Endothelial cell of umbilical vein (primary cell): ENCODE measurements around the gene DGKB. TPM values are rescaled to one million over a fixed set of nuclear protein-coding genes. Genes with fewer than 3 reads are reported as not detected.

ENCODE experiments used
- BruUV-seq: library from RNA; stranded (reverse); fragments of 400-500 nt; replicated peaks from 2 replicates; lab custom pipeline; 2021; lab: Mats Ljungman, UMichigan
- CTCF ChIA-PET: fragments of 300-600, 350-600 bp; sonication (Branson Sonifier 250); formaldehyde crosslinking; loops from one replicate; lab custom pipeline; 2021; ENCODE audit warnings: antibody characterized with exemption, inconsistent platforms; lab: Charles Lee
- POLR2A ChIA-PET: fragments of 300-600, 350-600 bp; sonication (Branson Sonifier 250); formaldehyde crosslinking; loops from one replicate; lab custom pipeline; 2021; ENCODE audit warnings: antibody characterized with exemption, inconsistent platforms; lab: Charles Lee
- DNase-seq: peaks from one replicate; pipeline ENCODE4 v3.0.0-alpha.2; 2011; ENCODE audit warnings: low read depth, low spot score
- FAIRE-seq: peaks from 2 replicates; lab custom pipeline; 2011; peaks lifted over from hg19 to GRCh38; lab: Jason Lieb, UNC
- H2AFZ ChIP-seq: 2 replicates; pipeline ENCODE4 v1.6.0; 2012; ENCODE audit warnings: low read depth, low read length, control low read depth, inconsistent platforms
- H3K27ac ChIP-seq: 2 replicates; pipeline ENCODE4 v1.5.1; 2011; ENCODE audit warnings: low read depth, mild to moderate bottlenecking, control low read depth, low read length, moderate library complexity; ENCODE audit not compliant: insufficient read depth
- H3K27me3 ChIP-seq, 2 experiments: 2 replicates each; pipeline versions ENCODE4 v1.6.0 to v1.6.1; 2011; ENCODE audit warnings: low read length in 2 of 2, mixed read lengths in 1 of 2; ENCODE audit not compliant: control insufficient read depth in 2 of 2, insufficient read depth in 2 of 2
- H3K36me3 ChIP-seq, 2 experiments: 2 replicates in 1 of 2; 3 replicates in 1 of 2; pipeline ENCODE4 v1.5.1; 2011; ENCODE audit warnings: low read length in 2 of 2, mild to moderate bottlenecking in 1 of 2, moderate library complexity in 1 of 2; ENCODE audit not compliant: control insufficient read depth in 2 of 2, insufficient read depth in 2 of 2; ENCODE audit errors: extremely low read depth in 1 of 2
- H3K4me1 ChIP-seq: 3 replicates; pipeline ENCODE4 v1.5.1; 2011; ENCODE audit warnings: mild to moderate bottlenecking, low read length; ENCODE audit not compliant: control insufficient read depth, insufficient read depth; ENCODE audit errors: extremely low read depth
- H3K4me2 ChIP-seq: 2 replicates; pipeline ENCODE4 v1.6.1; 2011; ENCODE audit warnings: low read length, control low read depth, mixed read lengths; ENCODE audit not compliant: insufficient read depth
- H3K4me3 ChIP-seq, 3 experiments: fragments of 200-600 bp in 1 of 3; sonication (generic), shearing (Covaris generic) in 1 of 3; replicated peaks in 1 of 3; 2 replicates each; pipeline ENCODE4 v1.5.1; 2011 to 2016; ENCODE audit warnings: control low read depth in 3 of 3, low read length in 3 of 3, mild to moderate bottlenecking in 2 of 3, inconsistent platforms in 1 of 3, low read depth in 1 of 3, moderate library complexity in 1 of 3; ENCODE audit not compliant: insufficient read depth in 1 of 3
- H3K79me2 ChIP-seq: 2 replicates; pipeline ENCODE4 v1.6.0; 2012; ENCODE audit warnings: low read length, inconsistent platforms; ENCODE audit not compliant: control insufficient read depth, insufficient read depth
- H3K9ac ChIP-seq: replicated peaks from 2 replicates; pipeline ENCODE3; 2011; ENCODE audit warnings: low read length, control low read depth; ENCODE audit not compliant: insufficient read depth; ENCODE audit errors: extremely low read depth
- H3K9me1 ChIP-seq: replicated peaks from 3 replicates; pipeline ENCODE4 v1.6.0; 2011; ENCODE audit warnings: mild to moderate bottlenecking, low read length; ENCODE audit not compliant: control insufficient read depth, insufficient read depth; ENCODE audit errors: extremely low read depth
- H3K9me3 ChIP-seq: replicated peaks from 2 replicates; pipeline ENCODE4 v1.5.1; 2012; ENCODE audit warnings: low read length, inconsistent platforms; ENCODE audit not compliant: control insufficient read depth, insufficient read depth
- H4K20me1 ChIP-seq: replicated peaks from 2 replicates; pipeline ENCODE3; 2011; ENCODE audit warnings: mild to moderate bottlenecking, low read length; ENCODE audit not compliant: control insufficient read depth, insufficient read depth; ENCODE audit errors: extremely low read depth
- CTCF ChIP-seq, 2 donors: IDR thresholded peaks; 1 replicate in 1 of 2; 2 replicates in 1 of 2; pipeline ENCODE4 v1.5.1; 2011; ENCODE audit warnings: low read length in 2 of 2, mild to moderate bottlenecking in 2 of 2, moderate library complexity in 2 of 2, control low read depth in 1 of 2, inconsistent platforms in 1 of 2, low read depth in 1 of 2; ENCODE audit not compliant: insufficient read depth in 1 of 2; ENCODE audit errors: extremely low read depth in 1 of 2
- EZH2 ChIP-seq: IDR thresholded peaks from 2 replicates; pipeline ENCODE4 v1.6.1; 2012; ENCODE audit warnings: borderline replicate concordance, low read depth, mild to moderate bottlenecking, moderate library complexity, low read length, inconsistent platforms; ENCODE audit not compliant: severe bottlenecking
- FOS ChIP-seq: IDR thresholded peaks from 2 replicates; pipeline ENCODE4 v1.6.1; 2011; ENCODE audit warnings: mild to moderate bottlenecking, low read length, moderate library complexity, borderline replicate concordance; ENCODE audit not compliant: insufficient read depth
- GATA2 ChIP-seq: IDR thresholded peaks from 2 replicates; pipeline ENCODE4 v1.7.0; 2011; ENCODE audit warnings: low read depth, mild to moderate bottlenecking, moderate library complexity, mixed read lengths, low read length; ENCODE audit not compliant: insufficient read length, insufficient read depth
- JUN ChIP-seq: IDR thresholded peaks from 2 replicates; pipeline ENCODE4 v1.6.1; 2011; ENCODE audit warnings: borderline replicate concordance, low read depth; ENCODE audit not compliant: insufficient read length, insufficient read depth
- MAX ChIP-seq: IDR thresholded peaks from 2 replicates; pipeline ENCODE4 v1.6.1; 2011; ENCODE audit not compliant: insufficient read depth, insufficient read length
- MYC ChIP-seq: IDR thresholded peaks from one replicate; pipeline ENCODE4 v1.6.1; 2011; ENCODE audit warnings: mild to moderate bottlenecking, low read depth, low read length
- POLR2A ChIP-seq: IDR thresholded peaks from 2 replicates; pipeline ENCODE4 v1.6.1; 2012; ENCODE audit warnings: low read depth, mild to moderate bottlenecking, control low read depth, low read length
- POLR2AphosphoS5 ChIP-seq: IDR thresholded peaks from 2 replicates; pipeline ENCODE4 v1.6.1; 2012; ENCODE audit warnings: low read depth, mild to moderate bottlenecking, control low read depth, low read length, moderate library complexity; ENCODE audit not compliant: insufficient read depth
- dilution Hi-C: fragments of 300-500 bp; cut with MboI; formaldehyde crosslinking; loops from one replicate; pipeline ENCODE4 v1.15.0; 2019; ENCODE audit warnings: low sequenced_read_pairs; ENCODE audit not compliant: extremely low pct_ligation_motif_present
- intact Hi-C: fragments of 100-400 bp; cut with micrococcal nuclease; formaldehyde crosslinking; loops from one replicate; pipeline ENCODE4 v1.10.0; 2022
- polyA plus RNA-seq, 4 experiments: library from polyadenylated mRNA; depleted of rRNA in 3 of 4; stranded (reverse) in 3 of 4; unstranded in 1 of 4; fragments of >200 nt; gene quantifications; 2 replicates each; pipeline versions ENCODE4 v1.2.1 to v1.2.3, GENCODE V29; 2011 to 2012; ENCODE audit warnings: missing spikeins in 1 of 4
- total RNA-seq: library from RNA; stranded (reverse); gene quantifications from 2 replicates; pipeline ENCODE4 v1.2.3, GENCODE V29; 2021

DGKB gene
- total and polyA plus RNA-seq, 2 donors (not counting 3 experiments of a cell fraction or from before 2014, with no cell fraction given): not detected

GRCh38 chr7:14576578-14576977, 326.0 kb downstream of the DGKB start:
- FAIRE-seq (no peak), DNase-seq (no peak)
- dilution Hi-C loops: no loop called here
- POLR2A ChIA-PET: no interaction called here
- intact Hi-C loops: no loop called here
- Histone ChIP-seq H4K20me1 (no peaks in the 10 kb centered on the region), H3K27ac (no peak overlapping the region), H3K9me3 (no peaks in the 10 kb centered on the region), H3K4me1 (no peaks in the 10 kb centered on the region), H2AFZ (no peak overlapping the region), H3K9me1 (no peaks in the 10 kb centered on the region), H3K27me3 (no peaks in the 10 kb centered on the region), H3K36me3 (no peaks in the 10 kb centered on the region), H3K9ac (no peak overlapping the region), H3K79me2 (no peaks in the 10 kb centered on the region), H3K4me3 (no peak overlapping the region), H3K4me2 (no peak overlapping the region)
- CTCF ChIA-PET: no interaction called here
- TF ChIP-seq MAX: no peak
- TF ChIP-seq POLR2A: no peak
- TF ChIP-seq POLR2AphosphoS5: no peak
- no peak for TF ChIP-seq GATA2
- no peak for TF ChIP-seq EZH2
- TF ChIP-seq MYC: no peak
- TF ChIP-seq CTCF (IDR thresholded peaks at IDR 0.05; ENCODE audit: extremely low read depth in 1 of 2, insufficient read depth in 1 of 2, low read depth in 1 of 2, low read length in 2 of 2): no peak
- no peak for TF ChIP-seq JUN
- no peak for TF ChIP-seq FOS
- BruUV-seq: no TSS peak
